T follicular helper cell (primary cell): ENCODE results near the gene ETFB.

Source experiments
- DNase-seq: peaks from one replicate; pipeline ENCODE4 v3.0.0-alpha.2; 2020; ENCODE audit warnings: low read depth

Gene ETFB

GRCh38 chr19:51351266-51351990 is 14.8 kb downstream of the ETFB start:
- no peak for DNase-seq

GRCh38 chr19:51347209-51347928 is 18.8 kb downstream of the ETFB start:
- DNase-seq = no peak

- no peak for DNase-seq
Observed at GRCh38 chr19:51346742-51347141, 19.4 kb downstream of the ETFB start.

GRCh38 chr19:51345076-51345620 is 21.0 kb downstream of the ETFB start:
- no peak for DNase-seq

- DNase-seq = no peak
Observed at GRCh38 chr19:51342631-51343569, 23.3 kb downstream of the ETFB start.

- DNase-seq = no peak
Observed at GRCh38 chr19:51341976-51342580, 24.1 kb downstream of the ETFB start, which contains the start of gene VSIG10L. Gene VSIG10L (minus strand): TSS chr19:51342139. CDS start chr19:51342124, 15 bp downstream.

- no peak for DNase-seq
Observed at GRCh38 chr19:51341066-51341465, 25.1 kb downstream of the ETFB start.

- DNase-seq = peak; percentile 80
Observed at GRCh38 chr19:51339687-51340656, 26.2 kb downstream of the ETFB start.

GRCh38 chr19:51339313-51339686 is 26.9 kb downstream of the ETFB start:
- DNase-seq = no peak

GRCh38 chr19:51338563-51339312 is 27.4 kb downstream of the ETFB start:
- DNase-seq = peak; percentile 74

GRCh38 chr19:51337861-51338562 is 28.2 kb downstream of the ETFB start:
- no peak for DNase-seq

- no peak for DNase-seq
Observed at GRCh38 chr19:51337141-51337860, 28.9 kb downstream of the ETFB start.

- DNase-seq = no peak
Observed at GRCh38 chr19:51333836-51334460, 32.2 kb downstream of the ETFB start.

GRCh38 chr19:51331716-51332115 is 34.5 kb downstream of the ETFB start:
- no peak for DNase-seq

- DNase-seq = no peak
Observed at GRCh38 chr19:51331193-51331592, 35.0 kb downstream of the ETFB start.

GRCh38 chr19:51330366-51330765 is 35.8 kb downstream of the ETFB start:
- no peak for DNase-seq

GRCh38 chr19:51329411-51329810 is 36.8 kb downstream of the ETFB start:
- DNase-seq = no peak
